Kidney (tissue), 14 donors: Measurements from ENCODE around the gene UBE2L5. TPM values are rescaled to one million over a fixed set of nuclear protein-coding genes. Genes with fewer than 3 reads are reported as not detected.

Experiments
- DNase-seq, 5 donors: peaks; one replicate each; pipeline ENCODE4 v3.0.0-alpha.2; 2013 to 2020
- FAIRE-seq: peaks from 2 replicates; lab custom pipeline; 2012; peaks lifted over from hg19 to GRCh38; lab: Jason Lieb, UNC
- H3K27ac ChIP-seq, 2 donors: one replicate each; pipeline ENCODE4 v1.7.0; 2013; ENCODE audit warnings: low read depth in 2 of 2, low read length in 2 of 2, inconsistent platforms in 1 of 2
- H3K27me3 ChIP-seq: one replicate; pipeline ENCODE4 v1.7.1; 2013; ENCODE audit warnings: low read length, inconsistent platforms; ENCODE audit not compliant: control insufficient read depth, insufficient read depth
- H3K36me3 ChIP-seq, 3 donors: one replicate each; pipeline versions ENCODE4 v1.7.0 to v1.7.1; 2013; ENCODE audit warnings: low read length in 3 of 3, control low read depth in 1 of 3, inconsistent platforms in 1 of 3; ENCODE audit not compliant: insufficient read depth in 3 of 3, control insufficient read depth in 2 of 3
- H3K4me1 ChIP-seq, 3 donors: one replicate each; pipeline versions ENCODE4 v1.7.0 to v1.7.1; 2013; ENCODE audit warnings: low read length in 3 of 3, inconsistent platforms in 1 of 3, low read depth in 1 of 3; ENCODE audit not compliant: control insufficient read depth in 2 of 3, insufficient read depth in 2 of 3
- H3K4me3 ChIP-seq, 3 donors: one replicate each; pipeline versions ENCODE4 v1.7.0 to v1.8.1; 2013; ENCODE audit warnings: low read length in 3 of 3, control low read depth in 1 of 3, inconsistent platforms in 1 of 3
- H3K9ac ChIP-seq, 3 donors: one replicate each; pipeline versions ENCODE4 v1.7.0 to v1.7.1; 2013; ENCODE audit warnings: low read length in 3 of 3, control low read depth in 1 of 3, inconsistent platforms in 1 of 3
- H3K9me3 ChIP-seq, 3 donors: one replicate each; pipeline versions ENCODE4 v1.7.0 to v1.7.1; 2013; ENCODE audit warnings: low read length in 3 of 3, control low read depth in 1 of 3, inconsistent platforms in 1 of 3; ENCODE audit not compliant: control insufficient read depth in 2 of 3, insufficient read depth in 1 of 3
- CTCF ChIP-seq: IDR thresholded peaks from 3 replicates; pipeline ENCODE4 v1.5.1; 2012; ENCODE audit warnings: mild to moderate bottlenecking, moderate library complexity, borderline replicate concordance; ENCODE audit not compliant: insufficient read depth; ENCODE audit errors: extremely low read depth
- intact Hi-C: fragments of 100-400 bp; cut with DNase I; formaldehyde crosslinking; loops from one replicate; pipeline ENCODE4 v1.11.1; 2022
- polyA plus RNA-seq: library from polyadenylated mRNA; stranded (reverse); fragments of 350-450 nt; fragmentation: Illumina TruSeq; extraction: RNeasy Lipid Tissue Mini Kit (QIAGEN cat#74804); gene quantifications from one replicate; pipeline ENCODE4 v1.2.3, GENCODE V29; 2014; ENCODE audit warnings: low read depth, low replicate concordance; ENCODE audit not compliant: insufficient read depth
- total RNA-seq: library from RNA; stranded (reverse); fragmentation: NEBNext Ultra II Directional; extraction: Animal tissue kit (Norgen Biotek cat#: 25700); gene quantifications from one replicate; pipeline ENCODE4 v1.2.1, GENCODE V29; 2021
- donor health status: control.
- donor health status: control.
- donor health status: control.
- donor health status: control.
- donor health status: control.
- donor health status: DM: yes; HTN: yes; CAD: no.
- donor health status: Normal renal cell carcinoma (clear cell type).

The UBE2L5 gene
- total and polyA plus RNA-seq, 2 donors from 2014 or later = not detected

DNA sequence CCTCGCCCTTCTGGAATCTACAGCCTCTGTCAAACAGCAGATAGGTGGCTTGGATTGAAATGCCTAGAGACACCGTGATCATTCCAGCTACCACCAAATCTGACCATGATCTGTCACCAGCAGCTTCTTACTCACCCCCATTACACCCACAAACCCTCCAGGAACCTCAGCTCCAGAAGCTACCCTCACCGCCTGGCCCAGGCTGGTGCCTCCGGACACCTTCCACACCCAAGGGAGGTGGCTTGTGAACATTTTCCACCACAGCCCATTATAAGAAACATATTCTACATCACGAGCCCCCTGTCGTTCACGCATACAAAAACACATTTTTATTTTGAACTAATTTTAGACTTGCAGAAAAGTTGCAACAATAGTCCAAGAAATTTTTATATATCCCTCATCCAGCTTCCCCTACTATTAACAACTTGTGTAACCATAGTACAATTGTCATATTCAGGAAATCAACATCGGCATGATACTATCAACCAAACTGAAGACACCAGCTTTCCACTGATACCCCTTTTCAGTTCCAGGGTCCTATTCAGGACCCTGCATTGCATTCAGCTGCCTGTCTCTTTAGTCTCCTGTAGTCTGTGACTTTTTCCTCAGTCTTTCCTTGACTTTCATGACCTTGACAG, 15.4 kb upstream of the UBE2L5 start:
- Histone ChIP-seq H3K9ac (no peak overlapping the region), H3K27me3 (no peaks in the 10 kb centered on the region), H3K4me3 (no peak overlapping the region), H3K27ac (no peak overlapping the region), H3K36me3 (no peaks in the 10 kb centered on the region), H3K4me1 (peaks cover 0 to 17% (median 2%) of the 10 kb centered on the region in 3 donors), H3K9me3 (no peaks in the 10 kb centered on the region)
- no peak for FAIRE-seq
- TF ChIP-seq CTCF = no peak
- intact Hi-C loops = no loop called here
- no peak for DNase-seq

DNA sequence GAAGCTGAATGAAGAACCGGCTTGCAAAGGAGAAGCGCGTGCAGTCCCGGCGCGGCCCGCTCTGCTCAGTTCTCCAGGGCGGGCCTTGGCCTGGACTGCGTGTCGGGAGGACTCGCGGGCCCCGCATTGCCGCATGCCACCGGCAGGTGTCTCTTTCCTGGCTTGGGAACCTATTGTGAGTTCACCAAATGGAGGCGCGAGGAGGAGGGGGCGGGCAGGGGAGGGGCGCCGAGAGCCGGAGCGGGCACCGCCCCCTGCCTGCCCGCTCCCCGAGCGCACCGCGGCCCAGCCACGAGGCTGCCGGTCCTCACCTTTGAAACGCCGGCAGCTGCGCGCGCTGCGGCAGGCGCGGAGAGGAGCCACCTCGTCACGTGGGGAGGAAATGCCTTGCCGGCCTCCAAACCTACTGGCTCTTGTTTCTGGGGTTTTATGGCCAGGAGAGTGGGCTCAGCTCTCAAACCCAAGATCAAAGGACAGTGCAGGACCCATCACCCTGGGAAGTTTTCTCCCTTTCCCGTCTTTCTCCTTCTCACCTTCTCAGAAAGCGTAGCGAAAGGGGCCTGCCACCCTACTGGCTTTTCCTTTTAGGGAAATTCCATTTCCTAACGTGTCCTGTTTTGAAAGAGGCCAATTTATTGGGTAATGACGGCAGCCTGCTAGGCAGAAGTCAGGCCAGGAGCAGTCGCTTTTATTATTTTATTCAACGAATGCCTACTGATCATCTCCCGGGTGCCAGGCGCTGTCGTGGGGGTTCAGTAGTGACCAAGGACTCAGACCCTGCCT, 13.8 kb upstream of the UBE2L5 start:
- FAIRE-seq (no peak), DNase-seq (peak; percentile 96 to 97 (median 96))
- peak; percentile 78 for TF ChIP-seq CTCF
- H3K9ac ChIP-seq = peak overlapping the region in 2 of 3 donors; percentile 43 to 58
- H3K36me3 ChIP-seq = no peaks in the 10 kb centered on the region
- H3K4me1 ChIP-seq = peaks cover 0 to 17% (median 2%) of the 10 kb centered on the region in 3 donors
- no peaks in the 10 kb centered on the region for H3K27me3 ChIP-seq
- intact Hi-C loops = no loop called here
- H3K27ac ChIP-seq = peak overlapping the region; percentile 34 to 82
- no peaks in the 10 kb centered on the region for H3K9me3 ChIP-seq
- H3K4me3 ChIP-seq = peak overlapping the region; percentile 39 to 47 (median 40)

DNA sequence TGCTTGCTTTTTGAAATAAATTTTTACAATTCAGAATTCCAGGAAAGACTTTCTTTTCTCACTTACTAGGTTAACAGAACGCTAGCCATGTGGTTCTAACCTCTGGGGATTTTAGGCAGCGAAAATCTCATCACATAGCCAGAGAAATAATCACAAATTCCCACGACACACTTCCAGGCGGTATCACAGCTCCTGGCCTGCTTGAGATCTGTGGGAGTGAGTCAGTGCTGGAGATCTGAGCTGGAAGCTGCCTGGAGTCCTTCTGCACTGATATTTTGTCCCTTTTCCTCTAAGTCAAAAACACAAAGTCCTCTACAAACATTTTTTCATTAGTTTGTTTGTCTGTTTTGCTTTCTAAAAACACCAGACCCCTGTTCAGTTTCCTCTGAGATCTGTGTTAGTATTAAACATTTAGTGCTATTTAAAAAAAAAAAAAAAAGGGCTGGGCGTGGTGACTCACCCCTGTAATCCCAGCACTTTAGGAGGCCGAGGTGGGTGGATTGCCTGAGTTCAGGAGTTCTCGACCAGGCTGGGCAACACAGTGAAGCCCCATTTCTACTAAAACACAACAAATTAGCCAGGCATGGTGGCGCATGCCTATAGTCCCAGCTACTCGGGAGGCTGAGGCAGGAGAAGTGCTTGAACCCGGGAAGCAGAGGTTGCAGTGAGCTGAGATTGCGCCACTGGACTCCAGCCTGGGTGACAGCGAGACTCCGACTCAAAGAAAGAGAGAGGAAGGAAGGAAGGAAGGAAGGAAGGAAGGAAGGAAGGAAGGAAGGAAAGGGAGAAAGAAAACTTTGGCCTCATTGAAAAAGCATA, 12.2 kb upstream of the UBE2L5 start:
- TF ChIP-seq CTCF = no peak
- intact Hi-C loops = no loop called here
- FAIRE-seq (no peak), DNase-seq (peak in 1 of 5 donors; percentile 15)
- Histone ChIP-seq H3K9ac (no peak overlapping the region), H3K27me3 (no peaks in the 10 kb centered on the region), H3K27ac (no peak overlapping the region), H3K36me3 (no peaks in the 10 kb centered on the region), H3K4me3 (no peak overlapping the region), H3K9me3 (no peaks in the 10 kb centered on the region), H3K4me1 (peaks cover 0 to 8% (median 2%) of the 10 kb centered on the region in 3 donors)
